ENCODE data around the gene NGDN. TPM values are rescaled to one million over a fixed set of nuclear protein-coding genes. Genes with fewer than 3 reads are reported as not detected.

The NGDN gene
- total RNA-seq, 1 donor from 2014 or later: 23.2 TPM

- no peaks in the 10 kb centered on the region for H3K4me1 Mint-ChIP-seq (ENCODE audit: low read depth)
- H3K36me3 Mint-ChIP-seq (ENCODE audit: low read depth): peaks cover 8% of the 10 kb centered on the region
- H3K9me3 Mint-ChIP-seq (ENCODE audit: low read depth): no peaks in the 10 kb centered on the region
- no peak overlapping the region for H3K27ac Mint-ChIP-seq (ENCODE audit: unreplicated experiment)
- no peak for TF ChIP-seq CTCF (IDR thresholded peaks at IDR 0.05)
- DNase-seq (ENCODE audit: low spot score): no peak
- no peak overlapping the region for H3K4me3 Mint-ChIP-seq (ENCODE audit: unreplicated experiment)
- H3K27me3 Mint-ChIP-seq (ENCODE audit: low read depth): no peaks in the 10 kb centered on the region
Measured at GRCh38 chr14:23486036-23486435, 16.5 kb downstream of the NGDN start.

- no peaks in the 10 kb centered on the region for H3K9me3 Mint-ChIP-seq (ENCODE audit: low read depth)
- no peak overlapping the region for H3K4me3 Mint-ChIP-seq (ENCODE audit: unreplicated experiment)
- no peaks in the 10 kb centered on the region for H3K4me1 Mint-ChIP-seq (ENCODE audit: low read depth)
- no peaks in the 10 kb centered on the region for H3K27me3 Mint-ChIP-seq (ENCODE audit: low read depth)
- DNase-seq (ENCODE audit: low spot score): no peak
- no peak overlapping the region for H3K27ac Mint-ChIP-seq (ENCODE audit: unreplicated experiment)
- no peak for TF ChIP-seq CTCF (IDR thresholded peaks at IDR 0.05)
- H3K36me3 Mint-ChIP-seq (ENCODE audit: low read depth): peaks cover 8% of the 10 kb centered on the region
Measured at GRCh38 chr14:23487216-23487615, 17.7 kb downstream of the NGDN start.

GRCh38 chr14:23492618-23493272 is 23.2 kb downstream of the NGDN start:
- H3K4me1 Mint-ChIP-seq (ENCODE audit: low read depth): peaks cover 2% of the 10 kb centered on the region
- H3K27me3 Mint-ChIP-seq (ENCODE audit: low read depth): no peaks in the 10 kb centered on the region
- H3K27ac Mint-ChIP-seq (ENCODE audit: unreplicated experiment): no peak overlapping the region
- no peaks in the 10 kb centered on the region for H3K9me3 Mint-ChIP-seq (ENCODE audit: low read depth)
- no peaks in the 10 kb centered on the region for H3K36me3 Mint-ChIP-seq (ENCODE audit: low read depth)
- DNase-seq (ENCODE audit: low spot score): no peak
- H3K4me3 Mint-ChIP-seq (ENCODE audit: unreplicated experiment): no peak overlapping the region
- no peak for TF ChIP-seq CTCF (IDR thresholded peaks at IDR 0.05)

- H3K4me1 Mint-ChIP-seq (ENCODE audit: low read depth): peaks cover 2% of the 10 kb centered on the region
- no peaks in the 10 kb centered on the region for H3K27me3 Mint-ChIP-seq (ENCODE audit: low read depth)
- no peaks in the 10 kb centered on the region for H3K9me3 Mint-ChIP-seq (ENCODE audit: low read depth)
- H3K4me3 Mint-ChIP-seq (ENCODE audit: unreplicated experiment): no peak overlapping the region
- no peaks in the 10 kb centered on the region for H3K36me3 Mint-ChIP-seq (ENCODE audit: low read depth)
- TF ChIP-seq CTCF (IDR thresholded peaks at IDR 0.05): no peak
- no peak for DNase-seq (ENCODE audit: low spot score)
- no peak overlapping the region for H3K27ac Mint-ChIP-seq (ENCODE audit: unreplicated experiment)
Measured at GRCh38 chr14:23494223-23494622, 24.7 kb downstream of the NGDN start.

- DNase-seq (ENCODE audit: low spot score): no peak
- TF ChIP-seq CTCF (IDR thresholded peaks at IDR 0.05): no peak
- Mint-ChIP-seq H3K9me3 (ENCODE audit: low read depth) (no peaks in the 10 kb centered on the region), H3K4me1 (ENCODE audit: low read depth) (no peaks in the 10 kb centered on the region), H3K27me3 (ENCODE audit: low read depth) (no peaks in the 10 kb centered on the region), H3K4me3 (ENCODE audit: unreplicated experiment) (no peak overlapping the region), H3K27ac (ENCODE audit: unreplicated experiment) (no peak overlapping the region), H3K36me3 (ENCODE audit: low read depth) (peaks cover 5% of the 10 kb centered on the region)
Measured at GRCh38 chr14:23512156-23512555, 42.7 kb downstream of the NGDN start.
